SHP77 (cell line): ENCODE measurements around the gene CCDC136.

ENCODE experiments used
- DNase-seq, 2 experiments: peaks; one replicate each; lab custom pipeline; 2025; lab: John Stamatoyannopoulos, UW

CCDC136 gene

DNA sequence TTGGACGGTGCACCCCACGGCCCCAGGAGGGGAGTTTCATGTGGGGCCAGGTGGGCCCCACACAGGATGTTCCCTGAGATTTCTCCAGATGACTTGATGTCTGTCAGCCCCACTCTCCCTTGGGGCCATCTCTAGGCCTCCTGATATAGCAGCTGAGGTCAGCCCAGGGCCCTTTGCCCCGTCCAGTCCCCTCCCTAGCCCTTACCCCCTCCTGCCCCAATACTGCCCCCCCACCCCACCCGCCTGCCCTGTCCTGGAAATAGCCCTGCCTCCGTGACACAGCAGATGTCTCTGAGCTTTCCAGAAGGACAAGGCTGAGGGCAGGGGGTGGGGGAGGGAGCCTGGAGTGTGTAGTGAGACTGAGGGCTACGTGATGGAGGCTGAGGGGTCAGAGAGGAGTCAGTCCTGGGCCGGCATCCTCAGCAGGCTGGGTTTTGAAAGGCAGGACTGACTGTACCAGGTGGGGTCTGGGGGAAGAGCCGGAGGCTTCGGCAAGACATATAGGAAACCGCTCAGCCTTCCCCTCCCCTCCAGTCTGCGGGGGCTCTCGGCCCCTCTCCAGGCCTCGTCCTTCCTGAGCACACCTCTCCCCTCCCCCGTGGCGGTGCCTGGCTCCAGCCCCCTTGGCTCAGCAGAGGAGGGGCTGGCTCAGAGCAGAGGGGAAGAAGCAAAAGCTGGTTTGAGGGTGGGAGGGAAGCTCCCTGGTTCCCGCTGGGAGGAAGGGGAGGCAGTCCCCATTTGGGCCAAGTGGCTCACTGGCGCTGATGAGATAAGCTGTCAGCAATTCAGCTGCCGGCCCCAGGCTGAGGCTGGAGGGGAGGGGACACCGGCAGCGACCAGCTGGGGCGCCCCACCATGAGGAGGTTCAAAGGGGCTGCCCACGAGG, 40.5 kb downstream of the CCDC136 start:
- DNase-seq, result no peak

GRCh38 chr7:128832880-128833147, 41.0 kb downstream of the CCDC136 start:
- no peak for DNase-seq

- DNase-seq, result no peak
Observed at GRCh38 chr7:128833148-128833945, 41.6 kb downstream of the CCDC136 start.

- no peak for DNase-seq
Observed at GRCh38 chr7:128833946-128834325, 42.2 kb downstream of the CCDC136 start.

DNA sequence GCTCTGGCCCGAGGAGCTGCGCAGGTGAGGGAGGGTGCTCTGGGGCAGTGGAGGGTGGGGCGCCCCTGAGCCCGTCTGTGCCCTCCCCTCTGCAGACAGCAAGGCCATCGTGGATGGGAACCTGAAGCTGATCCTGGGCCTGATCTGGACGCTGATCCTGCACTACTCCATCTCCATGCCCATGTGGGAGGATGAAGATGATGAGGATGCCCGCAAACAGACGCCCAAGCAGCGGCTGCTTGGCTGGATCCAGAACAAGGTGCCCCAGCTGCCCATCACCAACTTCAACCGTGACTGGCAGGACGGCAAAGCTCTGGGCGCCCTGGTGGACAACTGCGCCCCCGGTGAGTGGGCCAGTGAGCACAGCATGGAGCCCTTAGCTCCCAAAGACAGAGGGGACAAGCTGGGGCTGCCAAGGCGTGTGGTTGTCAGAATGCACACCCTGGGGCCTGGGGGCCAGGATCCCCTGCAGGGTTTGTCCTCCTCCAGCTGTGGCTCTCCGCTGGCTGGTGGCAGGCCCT, 43.5 kb downstream of the CCDC136 start:
- DNase-seq, result no peak

DNA sequence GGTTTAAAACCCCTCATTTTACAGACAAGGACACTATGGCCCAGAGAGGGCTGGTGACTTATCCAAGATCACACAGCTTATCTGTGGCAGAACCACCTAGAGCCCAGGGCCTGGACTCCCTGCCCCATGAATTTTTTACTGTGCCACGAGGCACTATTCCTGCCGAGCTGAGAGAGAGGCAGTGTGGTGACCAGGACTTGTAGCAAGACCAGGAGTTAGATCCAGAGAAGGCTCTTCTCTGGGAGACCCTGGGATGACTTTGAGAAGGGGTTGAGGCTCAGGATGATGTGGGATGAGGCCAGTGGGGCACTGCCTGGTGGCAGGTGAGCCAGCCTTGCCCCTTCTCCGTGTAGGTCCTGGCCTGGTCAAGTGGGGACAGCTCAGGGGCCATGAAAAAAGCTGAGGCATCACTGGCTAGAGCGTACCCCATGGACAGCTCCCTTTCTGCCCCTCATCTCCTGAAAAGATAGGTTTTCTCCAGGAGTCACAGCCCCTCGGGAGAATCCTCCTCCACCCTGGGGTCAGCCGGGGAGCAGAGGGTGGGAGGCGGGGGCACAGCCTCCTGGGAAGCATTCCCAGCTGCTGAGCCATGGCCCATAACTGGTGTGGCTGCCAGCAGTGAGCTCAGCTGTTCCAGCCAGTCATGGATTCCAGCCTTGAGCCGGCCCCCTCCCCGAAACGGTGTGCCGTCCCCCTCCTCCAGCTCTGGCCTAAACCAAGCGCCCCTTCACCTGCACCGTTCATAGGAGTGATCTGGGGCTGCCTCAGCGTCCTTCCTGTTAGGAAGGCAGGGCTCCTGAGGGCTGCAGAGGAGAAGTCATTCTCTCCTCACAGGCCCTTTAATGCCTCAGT, 44.2 kb downstream of the CCDC136 start:
- no peak for DNase-seq

- no peak for DNase-seq
Observed at GRCh38 chr7:128836729-128837348, 45.1 kb downstream of the CCDC136 start.

DNA sequence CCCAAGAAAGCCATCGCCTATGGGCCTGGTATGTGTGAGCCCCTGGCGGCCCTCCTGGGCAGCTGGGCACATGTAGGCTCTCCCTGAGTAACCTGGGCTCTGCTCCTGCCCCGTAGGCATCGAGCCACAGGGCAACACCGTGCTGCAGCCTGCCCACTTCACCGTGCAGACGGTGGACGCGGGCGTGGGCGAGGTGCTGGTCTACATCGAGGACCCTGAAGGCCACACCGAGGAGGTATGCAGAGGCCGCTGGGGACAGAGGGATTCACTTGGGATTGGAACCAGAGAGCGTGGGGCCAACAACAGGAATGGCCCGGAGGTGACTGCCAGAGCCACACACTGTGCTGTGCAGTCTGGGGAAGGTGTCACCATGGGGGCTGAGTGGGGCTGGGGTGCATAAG, 45.8 kb downstream of the CCDC136 start:
- no peak for DNase-seq

GRCh38 chr7:128838109-128838779, 46.5 kb downstream of the CCDC136 start:
- no peak for DNase-seq

GRCh38 chr7:128838981-128839731, 47.4 kb downstream of the CCDC136 start:
- no peak for DNase-seq

DNA sequence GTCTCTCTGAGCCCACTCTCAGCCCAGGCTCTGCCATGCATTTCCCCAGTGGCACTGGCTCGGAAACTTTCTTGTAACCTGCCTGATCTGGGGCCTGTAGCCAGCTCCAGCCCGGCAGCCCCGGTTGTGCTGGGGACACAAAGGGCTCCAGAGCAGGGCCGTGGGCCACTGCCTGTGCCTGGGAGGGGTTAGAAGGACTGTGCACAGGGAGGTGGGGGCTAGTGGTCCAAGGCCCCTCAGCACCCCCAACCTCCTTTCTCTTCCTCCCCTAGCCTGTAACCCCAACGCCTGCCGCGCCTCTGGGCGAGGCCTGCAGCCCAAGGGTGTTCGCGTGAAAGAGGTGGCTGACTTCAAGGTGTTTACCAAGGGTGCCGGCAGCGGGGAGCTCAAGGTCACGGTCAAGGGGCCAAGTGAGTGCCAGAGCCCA, 48.0 kb downstream of the CCDC136 start:
- no peak for DNase-seq

DNA sequence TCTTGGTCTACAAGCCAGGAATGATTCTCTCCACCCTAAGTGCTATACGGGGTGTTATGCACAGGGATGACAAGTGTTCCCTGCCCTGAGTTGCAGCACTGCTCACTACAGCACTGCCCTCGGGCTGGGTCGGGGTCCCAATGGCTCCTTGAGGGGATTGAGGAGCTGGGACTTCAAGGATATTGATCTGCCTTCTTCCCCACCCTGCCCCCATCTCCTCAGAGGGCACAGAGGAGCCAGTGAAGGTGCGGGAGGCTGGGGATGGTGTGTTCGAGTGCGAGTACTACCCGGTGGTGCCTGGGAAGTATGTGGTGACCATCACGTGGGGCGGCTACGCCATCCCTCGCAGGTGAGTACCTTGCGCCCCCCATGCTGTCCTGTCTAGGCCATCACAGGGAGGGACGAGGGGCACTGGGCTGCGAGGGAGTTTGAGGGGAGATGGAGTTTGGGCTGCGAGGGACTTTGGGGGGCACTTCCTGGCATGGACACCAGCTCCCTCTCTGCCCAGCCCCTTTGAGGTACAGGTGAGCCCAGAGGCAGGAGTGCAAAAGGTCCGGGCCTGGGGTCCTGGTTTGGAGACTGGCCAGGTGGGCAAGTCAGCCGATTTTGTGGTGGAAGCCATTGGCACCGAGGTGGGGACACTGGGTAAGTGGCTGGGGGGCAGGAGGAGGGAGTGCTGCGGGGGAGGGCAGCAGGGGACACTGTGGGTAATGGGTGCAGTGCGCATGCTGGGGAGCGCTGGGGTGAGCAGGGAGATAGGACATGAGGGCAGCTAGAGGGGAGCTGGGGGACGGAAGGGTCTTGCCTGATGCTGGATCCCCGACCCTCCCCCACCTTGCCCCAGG, 48.8 kb downstream of the CCDC136 start:
- DNase-seq, result no peak

GRCh38 chr7:128841171-128841690, 49.5 kb downstream of the CCDC136 start:
- DNase-seq, result no peak

DNA sequence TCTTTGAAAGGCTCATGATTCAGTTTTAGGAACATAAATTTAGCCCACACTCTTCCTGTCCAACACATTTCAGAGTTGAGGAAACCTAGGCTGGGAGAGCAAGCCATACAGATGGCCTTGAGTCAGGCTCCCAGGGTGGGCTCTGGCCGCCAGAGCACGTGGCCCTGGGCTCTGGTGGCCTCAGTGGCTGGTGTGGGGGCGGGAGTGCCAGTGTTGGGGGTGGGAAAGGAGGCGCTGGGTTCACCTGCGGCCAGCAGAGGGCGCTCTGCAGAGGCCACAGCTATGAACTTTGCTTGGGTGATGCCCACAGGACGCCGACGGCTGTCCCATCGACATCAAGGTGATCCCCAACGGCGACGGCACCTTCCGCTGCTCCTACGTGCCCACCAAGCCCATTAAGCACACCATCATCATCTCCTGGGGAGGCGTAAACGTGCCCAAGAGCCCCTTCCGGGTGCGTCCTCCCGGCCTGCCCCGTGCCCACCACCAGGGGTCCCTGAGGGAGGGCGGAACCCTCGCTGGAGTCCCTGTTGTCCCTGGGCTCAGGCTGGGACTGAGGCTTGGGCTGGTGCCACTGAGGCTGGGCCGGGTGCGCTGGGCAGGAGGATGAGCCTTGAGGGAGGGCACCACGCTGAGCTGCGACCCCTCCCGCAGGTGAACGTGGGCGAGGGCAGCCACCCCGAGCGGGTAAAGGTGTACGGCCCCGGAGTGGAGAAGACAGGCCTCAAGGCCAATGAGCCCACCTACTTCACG, 50.3 kb downstream of the CCDC136 start:
- no peak for DNase-seq

GRCh38 chr7:128842674-128843641, 51.2 kb downstream of the CCDC136 start:
- DNase-seq, result no peak

DNA sequence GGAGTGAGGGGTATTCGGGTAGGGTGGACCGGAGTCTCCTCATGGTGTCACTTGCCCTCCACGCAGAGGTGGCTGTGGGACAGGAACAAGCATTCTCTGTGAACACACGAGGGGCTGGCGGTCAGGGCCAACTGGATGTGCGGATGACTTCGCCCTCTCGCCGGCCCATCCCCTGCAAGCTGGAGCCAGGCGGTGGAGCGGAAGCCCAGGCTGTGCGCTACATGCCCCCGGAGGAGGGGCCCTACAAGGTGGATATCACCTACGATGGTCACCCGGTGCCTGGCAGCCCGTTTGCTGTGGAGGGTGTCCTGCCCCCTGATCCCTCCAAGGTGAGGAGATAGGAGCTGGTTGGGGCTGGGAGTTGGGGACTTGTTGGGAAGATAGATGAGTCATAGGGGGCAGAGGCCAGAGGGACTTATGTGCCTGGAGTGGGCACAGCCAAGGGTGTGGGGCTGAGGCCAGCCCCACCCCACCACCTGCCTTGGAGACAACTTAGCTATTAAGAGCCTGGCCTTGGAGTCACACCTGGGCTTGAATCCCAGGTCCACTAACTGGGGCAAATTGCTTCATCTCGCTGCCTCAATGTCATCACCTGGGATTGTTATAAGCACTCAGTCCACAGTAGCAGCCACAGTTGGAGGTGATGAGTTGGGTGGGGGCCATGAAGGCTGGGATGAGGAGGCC, 52.3 kb downstream of the CCDC136 start:
- no peak for DNase-seq
